Regular cardiac myocyte (primary cell): ENCODE results near the gene ZNF724. TPM values are rescaled to one million over a fixed set of nuclear protein-coding genes. Genes with fewer than 3 reads are reported as not detected.

ENCODE experiments used
- total RNA-seq: library from RNA; depleted of rRNA; stranded (reverse); fragments of >200 nt; gene quantifications from 2 replicates; pipeline ENCODE4 v1.2.3, GENCODE V29; 2014

The ZNF724 gene
- total RNA-seq, result 5.1 and 15.1 TPM in 2 replicates

GRCh38 chr19:23249911-23250649 lies at the start of gene ZNF724:
ZNF724 (minus strand) TSS chr19:23250394; CDS start chr19:23250242, 152 bp downstream.

Other genes with a start within 250 kb of the ZNF724 start
- gene ZNF728, start 247.2 kb downstream of the ZNF724 start, total RNA-seq, result 0.19 and 1.1 TPM in 2 replicates
- gene ZNF730, start 133.4 kb downstream of the ZNF724 start, total RNA-seq, result 0.85 and 2.9 TPM in 2 replicates
- gene ZNF91, start 145.1 kb upstream of the ZNF724 start, total RNA-seq, result 10.2 and 27.1 TPM in 2 replicates